HepG2 (cell line): ENCODE data around the gene KCNC2. TPM values are rescaled to one million over a fixed set of nuclear protein-coding genes. Genes with fewer than 3 reads are reported as not detected.

Experiments
- ATAC-seq: fragments of 200-7000 bp; cut with Tn5 transposase; 3 replicates; pipeline ENCODE4 v1.9.1; 2020; ENCODE audit warnings: mild to moderate bottlenecking, moderate library complexity
- BruUV-seq: library from RNA; stranded (reverse); fragments of 400-500 nt; replicated peaks from 2 replicates; lab custom pipeline; 2021; lab: Mats Ljungman, UMichigan
- CTCF ChIA-PET: fragments of 300-600 bp; formaldehyde crosslinking; extraction: SDS; loops from one replicate; lab custom pipeline; 2021; ENCODE audit warnings: low total read pairs, inconsistent platforms, low intra/inter-chr PET ratio; lab: Yijun Ruan, JAX
- POLR2A ChIA-PET: fragments of 350-600 bp; sonication (Branson Sonifier 250); formaldehyde crosslinking; loops from one replicate; lab custom pipeline; 2020; ENCODE audit warnings: antibody characterized with exemption, inconsistent platforms; lab: Yijun Ruan, JAX
- DNase-seq: peaks from one replicate; pipeline ENCODE4 v3.0.0-alpha.2; 2015; ENCODE audit warnings: low spot score
- FAIRE-seq: peaks from 3 replicates; lab custom pipeline; 2011; peaks lifted over from hg19 to GRCh38; lab: Jason Lieb, UNC
- H2AFZ ChIP-seq: one replicate; pipeline ENCODE4 v1.6.1; 2011; ENCODE audit warnings: low read length, inconsistent platforms
- H3K27ac ChIP-seq: fragments of 300-600 bp; 3 replicates; pipeline ENCODE4 v1.8.0; 2011; ENCODE audit warnings: mixed run types, mild to moderate bottlenecking, mixed read lengths, low read length, inconsistent platforms; ENCODE audit not compliant: insufficient read depth; ENCODE audit errors: extremely low read length
- H3K27me3 ChIP-seq, 2 experiments: fragments of 200-600 bp in 1 of 2; 2 replicates in 1 of 2; 3 replicates in 1 of 2; pipeline versions ENCODE4 v1.6.0 to v1.8.0; 2011; ENCODE audit warnings: low read length in 2 of 2, mild to moderate bottlenecking in 2 of 2, moderate library complexity in 2 of 2, inconsistent platforms in 1 of 2; ENCODE audit not compliant: insufficient read depth in 2 of 2, control insufficient read depth in 1 of 2
- H3K36me3 ChIP-seq, 2 experiments: fragments of 200-600 bp in 1 of 2; replicated peaks in 1 of 2; 2 replicates in 1 of 2; 3 replicates in 1 of 2; pipeline versions ENCODE4 v1.5.1 to v1.8.0; 2011; ENCODE audit warnings: low read length in 2 of 2, inconsistent platforms in 1 of 2; ENCODE audit not compliant: insufficient read depth in 2 of 2, control insufficient read depth in 1 of 2
- H3K4me1 ChIP-seq: 2 replicates; pipeline ENCODE4 v1.5.1; 2012; ENCODE audit warnings: low read length, inconsistent platforms; ENCODE audit not compliant: insufficient read depth
- H3K4me2 ChIP-seq: 2 replicates; pipeline ENCODE4 v1.6.0; 2011; ENCODE audit warnings: low read depth, low read length, inconsistent platforms
- H3K4me3 ChIP-seq, 3 experiments: fragments of 200-600 bp in 1 of 3; sonication (generic), shearing (Covaris generic) in 1 of 3; replicated peaks in 1 of 3; 2 replicates each; pipeline ENCODE4 v1.5.1; 2011 to 2016; ENCODE audit warnings: low read length in 3 of 3, inconsistent platforms in 2 of 3, low read depth in 2 of 3, mild to moderate bottlenecking in 2 of 3, control low read depth in 1 of 3, mixed read lengths in 1 of 3; ENCODE audit not compliant: insufficient read depth in 1 of 3
- H3K79me2 ChIP-seq: one replicate; pipeline ENCODE4 v1.6.1; 2011; ENCODE audit warnings: low read length, inconsistent platforms; ENCODE audit not compliant: insufficient read depth
- H3K9ac ChIP-seq: 2 replicates; pipeline ENCODE4 v1.6.0; 2011; ENCODE audit warnings: mild to moderate bottlenecking, low read depth, low read length, inconsistent platforms; ENCODE audit not compliant: insufficient read depth
- H3K9me3 ChIP-seq: 2 replicates; pipeline ENCODE4 v1.5.1; 2012; ENCODE audit warnings: mild to moderate bottlenecking, low read length
- H4K20me1 ChIP-seq: 2 replicates; pipeline ENCODE4 v1.6.0; 2011; ENCODE audit warnings: inconsistent platforms, mild to moderate bottlenecking, low read length, moderate library complexity; ENCODE audit not compliant: insufficient read depth
- CHD2 ChIP-seq: IDR thresholded peaks from 2 replicates; pipeline ENCODE4 v1.6.1; 2011; ENCODE audit warnings: low read depth, low read length, improper control_type of control experiment
- ETV5 ChIP-seq: IDR thresholded peaks from 2 replicates; pipeline ENCODE4 v1.6.1; 2018; ENCODE audit warnings: missing biosample characterization, missing genetic modification reagents, inconsistent platforms, borderline replicate concordance
- FOXP1 ChIP-seq, 2 experiments: fragments of 450-650 bp in 1 of 2; IDR thresholded peaks; 2 replicates each; pipeline ENCODE4 v1.6.1; 2017 to 2018; ENCODE audit warnings: antibody characterized with exemption in 1 of 2
- MAFF ChIP-seq: IDR thresholded peaks from 2 replicates; pipeline ENCODE4 v1.6.1; 2011; ENCODE audit warnings: low read depth, low read length, improper control_type of control experiment
- SIX4 ChIP-seq: sonication (generic); formaldehyde crosslinking; IDR thresholded peaks from 2 replicates; pipeline ENCODE4 v1.4.0; 2020; ENCODE audit warnings: missing genetic modification reagents
- ZKSCAN8 ChIP-seq: IDR thresholded peaks from 2 replicates; pipeline ENCODE4 v1.6.1; 2016; ENCODE audit warnings: borderline replicate concordance, missing genetic modification reagents, missing compliant biosample characterization
- ZNF17 ChIP-seq: sonication (generic); formaldehyde crosslinking; IDR thresholded peaks from 2 replicates; pipeline ENCODE4 v1.5.0; 2020; ENCODE audit warnings: mild to moderate bottlenecking, missing genetic modification reagents
- WGBS: methylation state at CpG from one replicate; pipeline ENCODE4 v1.1.6; 2017; ENCODE audit warnings: low lambda C conversion rate; 5-methylcytosine and 5-hydroxymethylcytosine counted together
- in situ Hi-C: cut with HindIII; loops from 2 replicates; pipeline ENCODE4 v1.10.0; 2017; ENCODE audit warnings: low pct_unique_long_range_greater_than_20kb; ENCODE audit not compliant: extremely low pct_ligation_motif_present
- intact Hi-C: fragments of 100-400 bp; cut with micrococcal nuclease; formaldehyde crosslinking; loops from one replicate; pipeline ENCODE4 v1.10.0; 2022; ENCODE audit not compliant: unreplicated experiment
- polyA plus RNA-seq, 8 experiments: library from polyadenylated mRNA; depleted of rRNA in 3 of 8; stranded (reverse) in 7 of 8; unstranded in 1 of 8; fragments of >200 nt; fragmentation: Illumina TruSeq in 4 of 8; extraction: Trizol in 4 of 8; gene quantifications; 2 replicates each; pipeline versions ENCODE4 v1.2.1 to v1.2.3, GENCODE V29; 2011 to 2016; ENCODE audit warnings: low read depth in 4 of 8, missing spikeins in 1 of 8, mixed read lengths in 1 of 8; ENCODE audit not compliant: insufficient read depth in 1 of 8
- total RNA-seq, 5 experiments: library from RNA; depleted of rRNA; stranded (reverse); fragments of >200 nt; fragmentation: Illumina TruSeq; extraction: Trizol; gene quantifications; 2 replicates each; pipeline ENCODE4 v1.2.3, GENCODE V29; 2016; ENCODE audit warnings: low read depth in 1 of 5
- TF ChIP-seq, protein P1 (sequence below): sonication (generic); formaldehyde crosslinking; IDR thresholded peaks from 2 replicates; pipeline ENCODE4 v1.5.1; 2020; ENCODE audit warnings: missing genetic modification reagents, mild to moderate bottlenecking, borderline replicate concordance
- TF ChIP-seq, protein P2 (sequence below): sonication (generic); formaldehyde crosslinking; IDR thresholded peaks from 2 replicates; pipeline ENCODE4 v1.4.0; 2020; ENCODE audit warnings: missing genetic modification reagents

Gene KCNC2
- total and polyA plus RNA-seq, 2 of the 13 experiments (the other 11 are each of a cell fraction or from before 2014, with no cell fraction given) = not detected

DNA sequence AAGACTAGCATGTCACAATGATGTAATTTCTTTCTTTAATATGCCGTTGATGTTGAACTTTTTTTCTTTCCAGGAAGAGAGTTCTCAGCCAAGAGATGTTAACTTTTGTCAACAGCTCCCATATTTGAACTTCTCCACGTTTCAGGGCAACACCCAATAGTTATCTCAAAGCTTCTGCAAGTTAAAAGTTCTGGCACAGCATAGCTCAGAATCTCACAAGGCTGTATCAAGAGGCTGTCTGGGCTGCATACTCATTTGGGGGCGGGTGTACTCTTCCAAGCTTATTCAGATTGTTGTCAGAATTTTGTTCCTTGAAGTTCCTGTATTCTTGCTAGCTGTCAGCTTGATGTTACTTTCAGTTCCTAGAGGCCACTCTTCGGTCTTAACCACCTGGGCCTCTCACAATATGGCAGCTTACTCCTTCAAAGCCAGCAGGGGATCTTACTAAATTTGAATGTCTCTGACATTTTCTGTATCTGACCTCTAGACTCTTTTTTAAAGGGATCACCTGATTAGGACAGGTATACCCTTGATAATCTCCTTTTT is 38.9 kb downstream of the KCNC2 start (continued):
- TF ChIP-seq, protein P1, sequence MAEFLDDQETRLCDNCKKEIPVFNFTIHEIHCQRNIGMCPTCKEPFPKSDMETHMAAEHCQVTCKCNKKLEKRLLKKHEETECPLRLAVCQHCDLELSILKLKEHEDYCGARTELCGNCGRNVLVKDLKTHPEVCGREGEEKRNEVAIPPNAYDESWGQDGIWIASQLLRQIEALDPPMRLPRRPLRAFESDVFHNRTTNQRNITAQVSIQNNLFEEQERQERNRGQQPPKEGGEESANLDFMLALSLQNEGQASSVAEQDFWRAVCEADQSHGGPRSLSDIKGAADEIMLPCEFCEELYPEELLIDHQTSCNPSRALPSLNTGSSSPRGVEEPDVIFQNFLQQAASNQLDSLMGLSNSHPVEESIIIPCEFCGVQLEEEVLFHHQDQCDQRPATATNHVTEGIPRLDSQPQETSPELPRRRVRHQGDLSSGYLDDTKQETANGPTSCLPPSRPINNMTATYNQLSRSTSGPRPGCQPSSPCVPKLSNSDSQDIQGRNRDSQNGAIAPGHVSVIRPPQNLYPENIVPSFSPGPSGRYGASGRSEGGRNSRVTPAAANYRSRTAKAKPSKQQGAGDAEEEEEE = no peak
- no peak for TF ChIP-seq ZNF17 (CRISPR knock-in tag)
- no peak for TF ChIP-seq SIX4 (CRISPR knock-in tag)
- TF ChIP-seq, protein P2, sequence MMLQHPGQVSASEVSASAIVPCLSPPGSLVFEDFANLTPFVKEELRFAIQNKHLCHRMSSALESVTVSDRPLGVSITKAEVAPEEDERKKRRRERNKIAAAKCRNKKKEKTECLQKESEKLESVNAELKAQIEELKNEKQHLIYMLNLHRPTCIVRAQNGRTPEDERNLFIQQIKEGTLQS (CRISPR knock-in tag) = no peak
- TF ChIP-seq ZKSCAN8 (CRISPR knock-in tag) = no peak
- no peak for TF ChIP-seq MAFF

DNA sequence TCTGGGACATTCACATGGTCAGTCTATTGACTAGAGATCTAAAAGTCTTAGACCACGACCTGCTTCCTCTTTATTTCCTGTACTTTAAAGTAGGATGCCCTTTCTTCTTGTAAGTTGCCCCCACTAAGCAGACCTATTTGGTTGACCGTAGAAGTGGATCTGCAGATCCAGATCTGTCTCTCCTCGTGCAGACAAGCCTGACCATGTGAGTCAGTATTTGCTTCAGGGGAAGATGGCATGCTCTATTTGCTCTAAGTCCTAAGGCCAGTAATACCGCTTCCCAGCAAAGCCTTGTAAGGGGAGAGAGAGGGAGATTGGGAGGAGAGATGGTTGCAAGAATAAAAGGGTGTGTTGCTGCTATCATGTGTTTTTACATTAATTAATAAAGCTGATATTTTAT is 46.8 kb downstream of the KCNC2 start:
- ATAC-seq (no peak), DNase-seq (no peak), FAIRE-seq (no peak)
- 6% methylated on average over 4 of the region's 4 CpGs for WGBS
- H4K20me1 ChIP-seq = no peaks in the 10 kb centered on the region
- no peak overlapping the region for H3K27ac ChIP-seq
- H3K36me3 ChIP-seq = no peaks in the 10 kb centered on the region
- no peaks in the 10 kb centered on the region for H3K9me3 ChIP-seq
- H3K27me3 ChIP-seq = no peaks in the 10 kb centered on the region
- no peak overlapping the region for H2AFZ ChIP-seq
- H3K4me2 ChIP-seq = no peak overlapping the region
- TF ChIP-seq FOXP1 (IDR thresholded peaks at IDR 0.05) (no peak), FOXP1 (CRISPR knock-in tag; IDR thresholded peaks at IDR 0.05) (no peak), CHD2 (no peak), ETV5 (CRISPR knock-in tag) (no peak)
- TF ChIP-seq, all 625 proteins: peak for 0
- intact Hi-C loops = loop anchor here (10.0 kb wide), 1 partner anchor 172 kb away; the partner anchor contains the start of genes CAPS2 and GLIPR1L1
- BruUV-seq = no TSS peak
- in situ Hi-C loops = no loop called here
- H3K4me3 ChIP-seq = no peak overlapping the region
- POLR2A ChIA-PET = no interaction called here
- CTCF ChIA-PET = no interaction called here
- H3K4me1 ChIP-seq = no peaks in the 10 kb centered on the region
- no peak overlapping the region for H3K9ac ChIP-seq
- H3K79me2 ChIP-seq = no peaks in the 10 kb centered on the region
